Measurements from ENCODE around the gene TUBA4A. TPM values are rescaled to one million over a fixed set of nuclear protein-coding genes. Genes with fewer than 3 reads are reported as not detected.

The TUBA4A gene
- polyA plus RNA-seq, 1 donor from 2014 or later = not detected

DNA sequence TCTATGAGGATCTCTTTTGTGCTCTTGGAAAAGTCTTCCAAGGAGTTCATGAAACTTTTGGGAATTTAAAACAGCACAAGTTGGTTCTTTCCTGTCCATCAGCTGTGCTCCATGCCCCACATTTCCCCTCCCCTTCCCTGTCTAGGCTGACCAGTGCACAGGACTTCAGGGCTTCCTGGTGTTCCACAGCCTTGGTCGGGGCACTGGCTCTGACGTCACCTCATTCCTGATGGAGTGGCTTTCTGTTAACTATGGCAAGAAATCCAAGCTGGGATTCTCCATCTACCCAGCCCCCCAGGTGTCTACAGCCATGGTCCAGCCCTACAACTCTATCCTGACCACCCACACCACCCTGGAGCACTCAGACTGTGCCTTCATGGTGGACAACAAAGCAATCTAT is 17.3 kb upstream of the TUBA4A start:
- no peak overlapping the region for H3K27ac ChIP-seq (ENCODE audit: low read length)
- H3K9me2 ChIP-seq (ENCODE audit: insufficient read depth, low read length) = no peaks in the 10 kb centered on the region
- H3K79me2 ChIP-seq (replicated peaks; ENCODE audit: insufficient read depth, low read length) = no peaks in the 10 kb centered on the region
- TF ChIP-seq SMC3 (conservative IDR thresholded peaks at IDR 0.05; ENCODE audit: poor library complexity) (no peak), EZH2 (IDR thresholded peaks at IDR 0.05; ENCODE audit: borderline replicate concordance, insufficient read depth, low read length, poor library complexity, severe bottlenecking) (no peak), EP300 (conservative IDR thresholded peaks at IDR 0.05; ENCODE audit: poor library complexity, severe bottlenecking) (no peak), POLR2AphosphoS5 (IDR thresholded peaks at IDR 0.05) (no peak), TAF1 (IDR thresholded peaks at IDR 0.05; ENCODE audit: low read depth) (no peak), RAD21 (conservative IDR thresholded peaks at IDR 0.05) (no peak), MXI1 (conservative IDR thresholded peaks at IDR 0.05; ENCODE audit: poor library complexity, severe bottlenecking) (no peak)
- TF ChIP-seq, protein P1, sequence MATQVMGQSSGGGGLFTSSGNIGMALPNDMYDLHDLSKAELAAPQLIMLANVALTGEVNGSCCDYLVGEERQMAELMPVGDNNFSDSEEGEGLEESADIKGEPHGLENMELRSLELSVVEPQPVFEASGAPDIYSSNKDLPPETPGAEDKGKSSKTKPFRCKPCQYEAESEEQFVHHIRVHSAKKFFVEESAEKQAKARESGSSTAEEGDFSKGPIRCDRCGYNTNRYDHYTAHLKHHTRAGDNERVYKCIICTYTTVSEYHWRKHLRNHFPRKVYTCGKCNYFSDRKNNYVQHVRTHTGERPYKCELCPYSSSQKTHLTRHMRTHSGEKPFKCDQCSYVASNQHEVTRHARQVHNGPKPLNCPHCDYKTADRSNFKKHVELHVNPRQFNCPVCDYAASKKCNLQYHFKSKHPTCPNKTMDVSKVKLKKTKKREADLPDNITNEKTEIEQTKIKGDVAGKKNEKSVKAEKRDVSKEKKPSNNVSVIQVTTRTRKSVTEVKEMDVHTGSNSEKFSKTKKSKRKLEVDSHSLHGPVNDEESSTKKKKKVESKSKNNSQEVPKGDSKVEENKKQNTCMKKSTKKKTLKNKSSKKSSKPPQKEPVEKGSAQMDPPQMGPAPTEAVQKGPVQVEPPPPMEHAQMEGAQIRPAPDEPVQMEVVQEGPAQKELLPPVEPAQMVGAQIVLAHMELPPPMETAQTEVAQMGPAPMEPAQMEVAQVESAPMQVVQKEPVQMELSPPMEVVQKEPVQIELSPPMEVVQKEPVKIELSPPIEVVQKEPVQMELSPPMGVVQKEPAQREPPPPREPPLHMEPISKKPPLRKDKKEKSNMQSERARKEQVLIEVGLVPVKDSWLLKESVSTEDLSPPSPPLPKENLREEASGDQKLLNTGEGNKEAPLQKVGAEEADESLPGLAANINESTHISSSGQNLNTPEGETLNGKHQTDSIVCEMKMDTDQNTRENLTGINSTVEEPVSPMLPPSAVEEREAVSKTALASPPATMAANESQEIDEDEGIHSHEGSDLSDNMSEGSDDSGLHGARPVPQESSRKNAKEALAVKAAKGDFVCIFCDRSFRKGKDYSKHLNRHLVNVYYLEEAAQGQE (IDR thresholded peaks at IDR 0.05; ENCODE audit: borderline replicate concordance) = no peak
- TF ChIP-seq, protein P2, sequence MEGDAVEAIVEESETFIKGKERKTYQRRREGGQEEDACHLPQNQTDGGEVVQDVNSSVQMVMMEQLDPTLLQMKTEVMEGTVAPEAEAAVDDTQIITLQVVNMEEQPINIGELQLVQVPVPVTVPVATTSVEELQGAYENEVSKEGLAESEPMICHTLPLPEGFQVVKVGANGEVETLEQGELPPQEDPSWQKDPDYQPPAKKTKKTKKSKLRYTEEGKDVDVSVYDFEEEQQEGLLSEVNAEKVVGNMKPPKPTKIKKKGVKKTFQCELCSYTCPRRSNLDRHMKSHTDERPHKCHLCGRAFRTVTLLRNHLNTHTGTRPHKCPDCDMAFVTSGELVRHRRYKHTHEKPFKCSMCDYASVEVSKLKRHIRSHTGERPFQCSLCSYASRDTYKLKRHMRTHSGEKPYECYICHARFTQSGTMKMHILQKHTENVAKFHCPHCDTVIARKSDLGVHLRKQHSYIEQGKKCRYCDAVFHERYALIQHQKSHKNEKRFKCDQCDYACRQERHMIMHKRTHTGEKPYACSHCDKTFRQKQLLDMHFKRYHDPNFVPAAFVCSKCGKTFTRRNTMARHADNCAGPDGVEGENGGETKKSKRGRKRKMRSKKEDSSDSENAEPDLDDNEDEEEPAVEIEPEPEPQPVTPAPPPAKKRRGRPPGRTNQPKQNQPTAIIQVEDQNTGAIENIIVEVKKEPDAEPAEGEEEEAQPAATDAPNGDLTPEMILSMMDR (IDR thresholded peaks at IDR 0.05; ENCODE audit: poor library complexity, severe bottlenecking) = no peak
- peaks cover 11% of the 10 kb centered on the region for H3K27me3 ChIP-seq (ENCODE audit: insufficient read depth, low read depth, low read length)
- H3K4me3 ChIP-seq (ENCODE audit: low read length) = no peak overlapping the region
- H3F3A ChIP-seq (ENCODE audit: insufficient read depth, low read length, poor library complexity, severe bottlenecking) = no peaks in the 10 kb centered on the region
- H3K4me2 ChIP-seq (ENCODE audit: low read length) = no peak overlapping the region
- H2AFZ ChIP-seq (ENCODE audit: low read depth, low read length) = no peak overlapping the region
- no peaks in the 10 kb centered on the region for H4K20me1 ChIP-seq (ENCODE audit: insufficient read depth)
- H3K36me3 ChIP-seq (ENCODE audit: insufficient read depth, low read length) = no peaks in the 10 kb centered on the region
- H3K9me3 ChIP-seq (ENCODE audit: low read length) = no peaks in the 10 kb centered on the region
- H3K9ac ChIP-seq (ENCODE audit: low read length) = no peak overlapping the region

GRCh38 chr2:219270055-219270372 is 16.3 kb upstream of the TUBA4A start:
- TF ChIP-seq EP300 (conservative IDR thresholded peaks at IDR 0.05; ENCODE audit: poor library complexity, severe bottlenecking) (no peak), POLR2AphosphoS5 (IDR thresholded peaks at IDR 0.05) (no peak), TAF1 (IDR thresholded peaks at IDR 0.05; ENCODE audit: low read depth) (no peak), MXI1 (conservative IDR thresholded peaks at IDR 0.05; ENCODE audit: poor library complexity, severe bottlenecking) (no peak), EZH2 (IDR thresholded peaks at IDR 0.05; ENCODE audit: borderline replicate concordance, insufficient read depth, low read length, poor library complexity, severe bottlenecking) (no peak), SMC3 (conservative IDR thresholded peaks at IDR 0.05; ENCODE audit: poor library complexity) (no peak), RAD21 (conservative IDR thresholded peaks at IDR 0.05) (no peak)
- TF ChIP-seq, protein P1 (IDR thresholded peaks at IDR 0.05; ENCODE audit: borderline replicate concordance) = no peak
- TF ChIP-seq, protein P2 (IDR thresholded peaks at IDR 0.05; ENCODE audit: poor library complexity, severe bottlenecking) = no peak
- Histone ChIP-seq H2AFZ (ENCODE audit: low read depth, low read length) (no peak overlapping the region), H3K4me2 (ENCODE audit: low read length) (no peak overlapping the region), H3K9me3 (ENCODE audit: low read length) (no peaks in the 10 kb centered on the region), H3K79me2 (replicated peaks; ENCODE audit: insufficient read depth, low read length) (no peaks in the 10 kb centered on the region), H4K20me1 (ENCODE audit: insufficient read depth) (no peaks in the 10 kb centered on the region), H3F3A (ENCODE audit: insufficient read depth, low read length, poor library complexity, severe bottlenecking) (no peaks in the 10 kb centered on the region), H3K4me3 (ENCODE audit: low read length) (no peak overlapping the region), H3K36me3 (ENCODE audit: insufficient read depth, low read length) (no peaks in the 10 kb centered on the region), H3K27ac (ENCODE audit: low read length) (no peak overlapping the region), H3K9me2 (ENCODE audit: insufficient read depth, low read length) (no peaks in the 10 kb centered on the region), H3K27me3 (ENCODE audit: insufficient read depth, low read depth, low read length) (peaks cover 11% of the 10 kb centered on the region), H3K9ac (ENCODE audit: low read length) (no peak overlapping the region)

All from neural cell (in vitro differentiated cells).